GM19372 (cell line): ENCODE results near the gene YEATS2.
"Not testable (repeated sequence)": the region's sequence is repeated elsewhere in the genome, so short reads cannot be mapped to it uniquely, and the experiment has no call there.

Experiments used
- ATAC-seq: cut with Tn5 transposase; IDR thresholded peaks from one replicate; pipeline ENCODE4 v1.9.1; 2021; ENCODE audit warnings: mild to moderate bottlenecking, low read depth, moderate library complexity; ENCODE audit not compliant: unreplicated experiment

YEATS2 gene

GRCh38 chr3:183697610-183698317 is at the start of gene YEATS2:
Gene YEATS2, plus strand, starts transcription at chr3:183697797. Its CDS starts 17,366 bp downstream, at chr3:183715163.
- ATAC-seq: peak; percentile 79

- no peak for ATAC-seq
These were observed 47.0 kb upstream of the YEATS2 start for GRCh38 chr3:183650554-183650953.

GRCh38 chr3:183653209-183654064 is 44.2 kb upstream of the YEATS2 start:
- ATAC-seq: no peak

GRCh38 chr3:183654727-183655126 is 42.9 kb upstream of the YEATS2 start:
- ATAC-seq: no peak

GRCh38 chr3:183662099-183662498 is 35.5 kb upstream of the YEATS2 start:
- ATAC-seq: no peak

- no peak for ATAC-seq
These were observed 32.6 kb upstream of the YEATS2 start for GRCh38 chr3:183664913-183665381.

- no peak for ATAC-seq
These were observed 17.5 kb upstream of the YEATS2 start for GRCh38 chr3:183680061-183680460.

GRCh38 chr3:183687705-183688104 is 9.9 kb upstream of the YEATS2 start:
- no peak for ATAC-seq

GRCh38 chr3:183688874-183689273 is 8.7 kb upstream of the YEATS2 start:
- no peak for ATAC-seq

GRCh38 chr3:183689621-183690020 is 8.0 kb upstream of the YEATS2 start:
- ATAC-seq: not testable (repeated sequence)

GRCh38 chr3:183690402-183690995 is 7.1 kb upstream of the YEATS2 start:
- ATAC-seq: no peak

GRCh38 chr3:183692436-183692835 is 5.2 kb upstream of the YEATS2 start:
- ATAC-seq: no peak

- ATAC-seq: no peak
These were observed 1.8 kb upstream of the YEATS2 start for GRCh38 chr3:183695569-183696364.

GRCh38 chr3:183697123-183697609 is 431 bp upstream of the YEATS2 start:
- ATAC-seq: no peak

GRCh38 chr3:183698318-183698751 is 738 bp downstream of the YEATS2 start:
- ATAC-seq: peak; percentile 15

GRCh38 chr3:183698756-183699155 is 1.2 kb downstream of the YEATS2 start:
- no peak for ATAC-seq

- no peak for ATAC-seq
These were observed 1.8 kb downstream of the YEATS2 start for GRCh38 chr3:183699238-183699947.

- ATAC-seq: no peak
These were observed 4.1 kb downstream of the YEATS2 start for GRCh38 chr3:183701744-183702143.

GRCh38 chr3:183703892-183704291 is 6.3 kb downstream of the YEATS2 start:
- ATAC-seq: not testable (repeated sequence)
